Astrocyte of the spinal cord (primary cell): ENCODE results near the gene TMED10.

ENCODE experiments used
- DNase-seq: peaks from one replicate; pipeline ENCODE4 v3.0.0; 2011; ENCODE audit warnings: low read depth, low spot score
- H3K4me3 ChIP-seq: 2 replicates; pipeline ENCODE4 v1.5.1; 2011; ENCODE audit warnings: low read depth, mild to moderate bottlenecking, low read length, moderate library complexity
- CTCF ChIP-seq: IDR thresholded peaks from 2 replicates; pipeline ENCODE4 v1.5.1; 2012; ENCODE audit warnings: low read depth, mild to moderate bottlenecking, low read length, inconsistent platforms
- in situ Hi-C: cut with HindIII; loops from 2 replicates; pipeline ENCODE4 v1.10.0; 2017; ENCODE audit warnings: low sequenced_read_pairs

The TMED10 gene

GRCh38 chr14:75094896-75095295 is 81.5 kb downstream of the TMED10 start:
- TF ChIP-seq CTCF, result no peak
- in situ Hi-C loops, result no loop called here

GRCh38 chr14:75092698-75093097 is 83.7 kb downstream of the TMED10 start:
- no peak for TF ChIP-seq CTCF
- no peak overlapping the region for H3K4me3 ChIP-seq
- DNase-seq, result no peak
- in situ Hi-C loops, result no loop called here

More at GRCh38 chr14:75094896-75095295, 81.5 kb downstream of the TMED10 start:
- H3K4me3 ChIP-seq, result no peak overlapping the region
- no peak for DNase-seq

- DNase-seq, result no peak
- in situ Hi-C loops, result no loop called here
- H3K4me3 ChIP-seq, result no peak overlapping the region
- no peak for TF ChIP-seq CTCF
These were observed 85.2 kb downstream of the TMED10 start for GRCh38 chr14:75091251-75091650.

GRCh38 chr14:75090353-75090752 is 86.1 kb downstream of the TMED10 start:
- no peak for DNase-seq
- H3K4me3 ChIP-seq, result no peak overlapping the region
- in situ Hi-C loops, result no loop called here
- no peak for TF ChIP-seq CTCF

- no peak overlapping the region for H3K4me3 ChIP-seq
- peak; percentile 72 for TF ChIP-seq CTCF
- in situ Hi-C loops, result no loop called here
- DNase-seq, result peak; percentile 68
These were observed 87.6 kb downstream of the TMED10 start for GRCh38 chr14:75088566-75089373.

GRCh38 chr14:75088153-75088552 is 88.3 kb downstream of the TMED10 start:
- no peak for TF ChIP-seq CTCF
- in situ Hi-C loops, result no loop called here
- H3K4me3 ChIP-seq, result no peak overlapping the region
- DNase-seq, result no peak
